ENCODE measurements around the gene TBL3.

GRCh38 chr16:1932050-1933028, 39.5 kb upstream of the TBL3 start:
- no peak for TF ChIP-seq TAF1 (IDR thresholded peaks at IDR 0.05; ENCODE audit: borderline replicate concordance, low read depth, low read length)
- no peak for TF ChIP-seq POLR2AphosphoS5 (IDR thresholded peaks at IDR 0.05; ENCODE audit: low read depth, low read length)
- TF ChIP-seq POLR2A (IDR thresholded peaks at IDR 0.05; ENCODE audit: low read depth, low read length): no peak
